ENCODE data around the gene COL1A1.

COL1A1 gene

DNA sequence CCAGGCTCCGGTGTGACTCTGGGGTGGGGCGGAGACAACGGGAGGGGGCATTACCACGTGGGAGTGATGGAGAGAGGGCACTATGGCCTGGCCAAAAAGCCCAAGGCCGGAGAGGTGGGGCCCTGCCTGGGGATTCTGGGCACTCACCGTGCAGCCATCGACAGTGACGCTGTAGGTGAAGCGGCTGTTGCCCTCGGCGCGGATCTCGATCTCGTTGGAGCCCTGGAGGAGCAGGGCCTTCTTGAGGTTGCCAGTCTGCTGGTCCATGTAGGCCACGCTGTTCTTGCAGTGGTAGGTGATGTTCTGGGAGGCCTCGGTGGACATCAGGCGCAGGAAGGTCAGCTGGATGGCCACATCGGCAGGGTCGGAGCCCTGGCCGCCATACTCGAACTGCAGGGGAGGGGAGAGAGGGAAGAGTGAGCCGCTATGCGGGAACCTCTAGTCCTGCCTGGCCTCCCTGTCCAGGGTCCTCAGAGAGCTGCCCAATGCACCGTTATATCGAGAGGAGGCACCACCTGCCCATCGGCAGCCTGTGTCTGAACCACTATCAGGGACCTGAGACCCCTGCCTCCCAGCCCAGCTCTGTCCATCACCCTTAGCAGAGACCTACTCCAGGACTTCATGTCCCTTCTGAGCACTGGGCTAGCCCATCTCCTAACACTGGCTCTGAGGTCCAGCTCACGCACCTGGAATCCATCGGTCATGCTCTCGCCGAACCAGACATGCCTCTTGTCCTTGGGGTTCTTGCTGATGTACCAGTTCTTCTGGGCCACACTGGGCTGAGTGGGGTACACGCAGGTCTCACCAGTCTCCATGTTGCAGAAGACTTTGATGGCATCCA, 15.6 kb downstream of the COL1A1 start:
- no peak for DNase-seq

DNA sequence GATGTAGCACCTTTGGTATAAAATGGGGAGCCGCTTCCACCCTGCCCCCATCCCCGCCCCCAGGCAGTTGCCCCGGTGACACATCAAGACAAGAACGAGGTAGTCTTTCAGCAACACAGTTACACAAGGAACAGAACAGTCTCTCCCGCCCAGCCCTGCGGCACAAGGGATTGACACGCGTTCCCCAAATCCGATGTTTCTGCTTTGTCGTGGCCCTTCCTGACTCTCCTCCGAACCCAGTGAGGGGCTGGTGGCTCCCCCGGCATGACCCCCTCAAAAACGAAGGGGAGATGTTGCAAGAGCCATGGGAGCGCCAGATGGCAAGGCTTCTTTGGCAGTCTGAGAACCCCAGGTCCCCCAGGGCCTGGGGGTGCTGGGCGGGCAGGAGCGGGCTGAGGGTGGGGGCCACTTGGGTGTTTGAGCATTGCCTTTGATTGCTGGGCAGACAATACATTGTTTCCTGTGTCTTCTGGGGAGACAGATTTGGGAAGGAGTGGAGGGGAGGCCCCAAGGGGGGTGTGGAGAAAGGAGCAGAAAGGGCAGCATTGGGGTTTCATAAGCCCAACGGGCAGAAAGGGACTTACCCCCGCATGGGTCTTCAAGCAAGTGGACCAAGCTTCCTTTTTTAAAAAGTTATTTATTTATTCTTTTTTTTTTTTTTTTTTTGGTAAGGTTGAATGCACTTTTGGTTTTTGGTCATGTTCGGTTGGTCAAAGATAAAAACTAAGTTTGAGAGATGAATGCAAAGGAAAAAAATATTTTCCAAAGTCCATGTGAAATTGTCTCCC, 16.6 kb downstream of the COL1A1 start:
- DNase-seq, result no peak

DNA sequence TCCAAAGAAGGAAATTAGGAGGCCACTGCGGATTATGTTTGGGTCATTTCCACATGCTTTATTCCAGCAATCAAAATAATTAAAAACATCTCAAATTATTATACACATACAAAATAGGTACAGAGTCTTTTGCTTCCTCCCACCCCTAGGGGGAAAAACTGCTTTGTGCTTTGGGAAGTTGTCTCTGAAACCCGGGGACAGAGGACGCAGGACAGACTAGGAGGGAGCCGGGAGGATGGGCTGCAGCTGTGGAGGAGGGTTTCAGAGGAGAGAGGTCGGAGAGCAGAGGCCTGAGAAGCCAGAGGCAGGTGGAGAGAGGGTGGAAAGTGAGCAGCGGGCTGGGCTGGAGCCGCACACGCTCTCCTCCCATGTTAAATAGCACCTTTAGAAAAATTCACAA, 17.4 kb downstream of the COL1A1 start:
- DNase-seq, result no peak

DNA sequence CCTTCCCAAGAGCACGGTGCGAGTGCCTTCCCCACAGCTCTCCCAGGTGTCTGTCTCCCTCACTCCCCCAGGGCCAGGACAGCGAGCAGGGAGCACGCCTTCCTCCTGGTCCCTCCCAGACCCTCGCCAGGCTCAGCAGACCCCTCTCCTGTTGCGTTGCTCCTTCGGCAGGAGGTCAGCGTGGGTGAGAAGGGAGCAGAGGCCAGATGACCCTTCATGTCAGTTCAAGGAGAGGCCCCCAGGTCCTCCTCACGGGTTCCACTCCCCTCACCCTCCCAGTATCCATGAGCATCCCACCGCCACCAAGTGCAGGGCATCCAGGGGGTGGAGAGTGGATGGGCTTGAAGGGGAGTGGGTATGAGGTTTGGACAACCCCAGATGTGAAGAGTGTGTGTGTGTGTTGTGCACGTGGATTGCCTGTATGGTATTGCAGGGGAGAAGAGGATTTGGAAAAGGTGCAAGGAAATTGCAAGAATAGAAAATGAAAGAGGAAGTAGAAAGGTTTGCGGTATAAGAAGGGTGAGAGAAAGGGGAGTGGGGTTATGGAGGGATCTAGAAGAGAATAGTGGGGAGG, 17.9 kb downstream of the COL1A1 start:
- no peak for DNase-seq

DNA sequence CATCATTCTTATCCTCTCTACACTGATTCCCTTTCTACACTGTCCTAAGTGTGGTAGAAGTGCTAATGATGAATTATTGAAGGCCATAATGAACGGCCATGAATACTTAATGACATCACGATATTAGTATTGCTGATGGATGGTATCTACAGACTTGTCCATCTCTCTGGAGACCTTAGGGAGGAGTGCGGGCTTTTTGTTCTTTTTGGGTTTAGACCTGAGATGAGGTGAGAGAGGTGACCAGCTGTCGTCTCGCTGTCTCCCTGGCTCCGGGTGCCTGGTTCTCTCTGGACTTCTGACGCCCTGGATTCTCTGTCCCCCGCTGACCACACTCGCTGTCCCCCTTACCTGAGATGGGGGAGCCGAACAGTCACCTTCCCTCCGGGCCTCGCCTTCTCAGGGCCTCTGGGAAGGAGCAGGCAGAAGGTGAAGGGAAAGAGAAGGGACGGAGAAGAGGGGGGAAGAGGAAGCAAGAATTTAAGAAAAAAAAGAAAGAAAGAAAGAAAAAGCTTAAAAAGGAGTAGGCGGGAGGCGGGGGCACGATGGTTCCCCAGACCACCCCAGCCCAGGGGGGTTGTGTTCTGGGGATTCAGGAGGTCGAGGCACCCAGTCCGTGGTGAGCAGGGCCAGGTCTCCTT, 18.5 kb downstream of the COL1A1 start:
- no peak for DNase-seq

DNA sequence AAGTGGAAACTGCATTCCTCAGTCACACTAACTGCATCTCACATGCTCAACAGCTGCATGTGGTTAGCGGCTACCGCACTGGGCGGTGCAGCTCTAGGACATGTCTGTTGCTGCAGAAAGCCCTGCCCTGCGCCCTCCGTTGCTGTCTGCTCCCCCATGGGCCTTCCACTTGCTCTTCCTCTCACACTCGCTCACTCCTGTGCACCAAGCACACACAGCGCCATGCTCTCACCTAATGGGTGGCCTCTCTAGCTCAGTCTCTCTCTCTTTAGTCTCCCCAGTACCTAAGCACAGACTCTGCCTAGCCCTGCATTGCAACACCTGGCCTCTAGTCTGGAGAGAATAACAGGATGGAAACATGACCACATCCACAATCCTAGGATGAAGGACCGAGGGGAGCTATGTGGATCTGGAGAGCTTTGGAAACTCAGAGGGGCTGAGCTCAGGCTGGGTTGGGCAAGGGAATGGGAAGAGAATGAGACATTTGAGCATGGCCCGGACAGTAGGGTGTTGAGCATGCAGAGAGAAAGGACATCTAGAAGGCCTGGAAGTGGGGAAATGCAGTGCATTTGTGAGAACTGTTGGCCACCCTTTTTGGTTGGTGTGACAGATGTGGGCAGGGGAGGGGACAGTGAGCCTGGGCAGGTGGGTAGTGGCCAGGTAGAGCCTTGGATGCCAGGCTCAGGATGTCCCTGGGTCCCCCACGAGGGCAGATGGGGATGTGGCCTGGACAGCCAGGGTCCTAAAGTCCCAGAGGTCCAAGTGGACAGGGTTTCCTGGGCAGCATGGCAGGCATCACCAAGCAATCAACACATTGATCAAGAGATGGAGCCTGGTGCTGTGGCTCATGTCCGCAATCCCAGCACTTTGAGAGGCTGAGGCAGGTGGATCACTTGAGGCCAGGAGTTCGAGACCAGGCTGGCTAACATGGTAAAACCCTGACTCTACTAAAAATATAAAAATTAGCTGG, 19.6 kb downstream of the COL1A1 start:
- no peak for DNase-seq

GRCh38 chr17:50181144-50181543, 20.3 kb downstream of the COL1A1 start:
- no peak for DNase-seq

DNA sequence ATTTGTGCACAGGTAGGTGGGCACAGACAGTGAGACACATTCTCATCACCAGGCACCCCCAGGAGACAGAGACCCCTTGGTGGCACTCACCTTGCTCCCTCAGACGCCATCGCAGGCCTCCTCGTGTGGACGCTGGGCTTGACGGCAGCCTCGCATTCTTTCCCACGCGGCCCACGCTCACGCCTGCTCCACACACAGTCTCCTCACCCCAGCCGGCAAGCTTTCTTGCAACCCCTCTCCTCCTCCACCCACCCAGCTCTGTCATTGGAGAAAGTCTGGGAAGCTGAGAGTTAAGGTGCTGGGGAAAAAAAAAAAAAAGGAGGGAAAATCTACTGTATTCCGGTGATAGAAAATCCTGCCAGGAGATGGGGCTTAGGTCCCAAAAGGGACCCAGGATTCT, 20.8 kb downstream of the COL1A1 start:
- DNase-seq, result no peak

DNA sequence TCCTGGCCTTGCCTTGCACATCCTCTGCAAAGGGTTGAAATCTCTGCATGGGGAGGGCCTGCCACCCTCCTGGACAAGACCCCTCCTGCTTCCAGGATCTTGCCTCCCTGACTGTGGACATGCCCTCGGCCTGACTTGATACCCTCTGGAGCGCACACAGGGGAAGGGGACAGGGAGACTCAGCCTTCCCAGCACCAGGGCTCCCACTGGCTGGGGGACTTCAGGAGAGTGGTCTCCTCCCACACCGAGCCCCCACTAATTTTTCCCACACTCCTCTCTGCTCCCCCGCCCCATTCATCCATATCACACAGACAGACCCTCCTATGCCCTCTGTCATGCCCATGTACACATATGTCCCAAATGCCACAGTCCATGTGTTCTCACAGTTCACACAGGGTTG, 21.3 kb downstream of the COL1A1 start:
- DNase-seq, result no peak

GRCh38 chr17:50177983-50178834, 23.2 kb downstream of the COL1A1 start:
- peak; percentile 12 for DNase-seq

DNA sequence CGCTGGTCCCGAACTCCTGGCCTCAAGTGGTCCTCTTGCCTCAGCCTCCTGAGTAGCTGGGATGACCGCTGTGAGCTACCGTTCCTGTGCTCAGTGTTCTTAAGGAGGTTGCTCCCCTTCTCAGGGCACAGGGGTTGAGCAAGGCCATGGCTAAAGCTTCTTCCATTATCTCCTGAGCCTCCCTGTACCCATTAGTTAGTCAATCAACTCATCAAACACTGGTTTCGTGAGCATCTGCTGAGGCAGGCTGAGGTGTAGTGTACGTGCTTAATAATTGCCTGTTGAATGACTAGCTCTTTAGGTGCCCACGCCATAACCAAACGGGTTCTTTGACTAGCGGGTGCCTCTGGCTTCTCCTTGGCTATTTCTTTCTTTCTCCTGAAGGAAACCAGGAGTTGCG, 24.0 kb downstream of the COL1A1 start:
- no peak for DNase-seq

DNA sequence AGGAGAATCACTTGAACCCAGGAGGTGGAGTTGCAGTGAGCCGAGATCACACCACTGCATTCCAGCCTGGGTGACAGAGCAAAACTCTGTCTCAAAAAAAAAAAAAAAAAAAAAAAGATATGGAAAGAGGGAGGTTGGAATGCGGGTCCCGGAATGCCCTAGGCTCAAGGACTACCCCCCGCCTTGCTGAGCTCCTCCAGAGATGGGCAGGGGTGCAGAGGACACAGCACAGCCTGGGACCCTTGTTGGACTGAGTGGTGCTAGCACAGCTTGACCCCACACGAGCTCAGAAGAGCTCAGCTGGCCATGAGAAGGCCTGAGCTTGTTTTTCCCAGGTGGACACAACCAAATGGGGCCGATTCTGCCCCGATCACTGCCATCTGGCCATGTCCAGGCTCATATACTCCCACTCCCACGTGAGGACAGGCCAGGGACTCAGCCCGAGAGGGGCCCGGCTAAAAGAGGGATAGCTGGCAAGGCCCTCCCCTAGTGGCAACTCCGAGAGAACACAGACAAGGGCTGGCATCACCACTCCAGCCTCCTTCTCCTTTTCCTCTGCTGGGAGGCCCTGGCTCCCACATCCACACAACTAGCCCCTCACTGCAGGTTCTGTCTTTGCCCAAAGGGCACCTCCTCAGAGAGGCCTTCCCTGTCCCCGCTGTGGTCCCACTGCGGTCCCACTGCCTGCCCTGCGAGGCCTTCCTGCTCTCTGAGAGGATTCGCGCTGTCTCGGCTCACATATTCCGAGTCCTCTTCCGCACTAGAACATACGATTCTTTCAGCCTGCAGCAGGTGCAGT, 24.7 kb downstream of the COL1A1 start:
- DNase-seq, result no peak

- DNase-seq, result no peak
Measured at GRCh38 chr17:50175035-50175807, 26.2 kb downstream of the COL1A1 start.

DNA sequence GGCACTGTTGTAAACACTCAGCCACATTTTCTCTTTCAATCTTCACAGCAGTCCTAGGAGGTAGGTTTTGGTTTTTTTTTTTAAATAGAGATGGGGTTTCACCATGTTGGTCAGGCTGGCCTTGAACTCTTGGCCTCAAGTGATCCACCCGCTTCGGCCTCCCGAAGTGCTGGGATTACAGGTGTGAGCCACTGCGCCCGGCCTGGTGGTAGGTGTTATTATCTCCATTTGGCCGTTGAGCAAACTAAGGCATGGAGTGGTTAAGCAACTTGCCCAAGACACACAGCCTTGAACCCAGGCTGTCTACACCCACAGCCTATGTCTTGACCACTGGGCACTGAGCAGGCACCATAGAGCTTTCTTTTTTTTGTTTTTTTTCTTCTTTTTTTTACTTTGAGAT, 27.0 kb downstream of the COL1A1 start:
- DNase-seq, result no peak

DNA sequence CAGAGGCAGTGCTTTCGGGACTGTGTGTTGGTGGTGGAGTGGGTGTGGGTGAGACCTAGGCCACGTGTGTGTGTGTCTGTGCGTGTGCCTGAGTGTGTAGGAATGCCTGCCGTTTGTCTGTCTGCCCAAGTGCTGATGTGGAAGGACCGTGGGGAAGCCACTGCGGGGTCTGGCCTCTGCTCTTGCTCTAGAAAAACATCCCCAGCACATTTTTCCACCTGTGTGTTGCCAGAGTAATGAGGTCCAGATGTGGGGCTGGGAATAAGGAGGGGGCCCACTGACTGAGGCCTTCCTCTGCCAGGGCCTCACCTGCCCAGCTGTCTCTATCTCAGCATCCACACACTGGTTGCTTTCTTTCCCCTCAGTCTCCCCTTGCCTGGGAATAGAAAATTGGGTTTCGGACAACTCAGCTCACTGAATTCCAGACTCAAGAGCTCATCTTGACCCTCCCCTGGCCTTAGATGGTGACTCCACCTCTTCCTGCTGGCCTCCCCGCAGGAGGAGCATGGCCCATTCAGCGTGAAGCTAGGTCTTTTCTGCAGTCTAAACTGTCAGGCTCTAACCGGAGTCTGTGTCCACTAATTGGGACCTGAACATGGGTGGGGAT, 28.0 kb downstream of the COL1A1 start:
- no peak for DNase-seq

- no peak for DNase-seq
Measured at GRCh38 chr17:50172936-50173334, 28.5 kb downstream of the COL1A1 start.

GRCh38 chr17:50172130-50172529, 29.3 kb downstream of the COL1A1 start:
- DNase-seq, result no peak

DNA sequence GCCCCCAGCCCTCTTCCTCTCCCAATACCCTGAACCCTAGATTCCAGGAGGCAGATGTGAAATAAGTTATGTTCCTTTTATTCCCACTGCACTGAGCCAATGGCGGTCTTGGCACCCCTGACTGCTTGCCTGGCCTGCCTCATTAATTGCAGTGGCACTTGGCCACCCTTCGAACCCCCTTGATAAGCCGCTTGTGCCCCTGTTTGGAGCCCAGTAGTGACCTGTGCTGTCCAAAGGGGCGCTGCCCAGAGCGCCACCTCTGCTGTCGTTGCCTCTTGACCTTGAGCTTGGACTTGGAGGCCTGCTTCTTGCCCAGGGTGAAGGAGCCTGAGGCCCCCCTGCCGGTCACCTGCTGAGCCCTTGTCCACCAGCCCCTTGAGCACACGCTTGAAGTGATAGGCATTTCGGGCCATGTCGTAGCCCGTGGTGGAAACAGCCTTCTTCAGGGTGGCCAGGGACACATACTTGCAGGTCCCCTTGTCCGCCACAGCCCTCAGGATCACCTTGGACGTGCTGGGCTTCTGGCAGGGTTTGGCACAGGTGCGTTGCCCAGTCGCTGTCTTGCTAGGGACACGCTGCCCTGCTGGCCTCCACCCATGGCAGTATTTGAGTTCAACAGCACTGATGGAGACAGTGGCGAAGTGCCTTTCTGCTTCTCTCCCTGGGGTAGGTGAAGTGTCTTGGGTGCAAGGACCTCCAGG, 29.9 kb downstream of the COL1A1 start:
- DNase-seq, result no peak
